Measurements from ENCODE around the gene SLC22A7.

Gene SLC22A7

GRCh38 chr6:43268355-43268700, 29.7 kb upstream of the SLC22A7 start:
- no peak overlapping the region for H3K27ac ChIP-seq (ENCODE audit: low read depth, low read length)
- H3K4me3 ChIP-seq (ENCODE audit: low read depth, low read length), result no peak overlapping the region
- no peaks in the 10 kb centered on the region for H3K36me3 ChIP-seq (ENCODE audit: control insufficient read depth, insufficient read depth, low read length)
- H3K4me1 ChIP-seq (ENCODE audit: control insufficient read depth, insufficient read depth, low read length), result peaks cover 14% of the 10 kb centered on the region
- H3K9ac ChIP-seq (ENCODE audit: low read depth, low read length), result no peak overlapping the region
- no peaks in the 10 kb centered on the region for H3K9me3 ChIP-seq (ENCODE audit: control insufficient read depth, insufficient read depth, low read length)
- peaks cover 53% of the 10 kb centered on the region for H3K27me3 ChIP-seq (ENCODE audit: control insufficient read depth, insufficient read depth, low read length)

DNA sequence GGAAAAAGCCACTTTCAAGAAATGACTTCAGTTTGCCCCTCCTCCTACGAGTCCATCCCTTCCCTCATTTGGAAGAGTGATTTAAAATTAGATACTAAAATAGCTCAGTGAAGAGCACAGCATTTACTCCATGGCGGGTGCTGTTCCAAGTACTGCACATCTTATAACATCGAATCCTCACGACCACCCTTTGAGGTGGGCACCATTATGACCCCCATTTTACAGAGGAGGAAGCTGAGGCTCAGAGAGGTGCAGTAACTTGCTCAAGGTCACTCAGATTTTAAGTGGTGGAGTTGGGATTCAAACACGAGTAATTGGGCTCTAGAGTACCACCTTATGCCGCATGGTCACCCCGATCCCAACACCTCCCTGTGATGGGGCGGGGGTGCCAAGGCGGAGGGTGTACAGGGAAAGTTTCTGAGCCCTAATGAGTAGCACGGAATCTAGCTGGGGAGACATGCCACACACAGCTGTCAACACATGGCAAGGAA, 29.2 kb upstream of the SLC22A7 start:
- H3K9ac ChIP-seq (ENCODE audit: low read depth, low read length), result no peak overlapping the region
- H3K27me3 ChIP-seq (ENCODE audit: control insufficient read depth, insufficient read depth, low read length), result peaks cover 58% of the 10 kb centered on the region
- H3K4me1 ChIP-seq (ENCODE audit: control insufficient read depth, insufficient read depth, low read length), result peaks cover 14% of the 10 kb centered on the region
- H3K9me3 ChIP-seq (ENCODE audit: control insufficient read depth, insufficient read depth, low read length), result no peaks in the 10 kb centered on the region
- H3K4me3 ChIP-seq (ENCODE audit: low read depth, low read length), result no peak overlapping the region
- H3K27ac ChIP-seq (ENCODE audit: low read depth, low read length), result no peak overlapping the region
- H3K36me3 ChIP-seq (ENCODE audit: control insufficient read depth, insufficient read depth, low read length), result no peaks in the 10 kb centered on the region

DNA sequence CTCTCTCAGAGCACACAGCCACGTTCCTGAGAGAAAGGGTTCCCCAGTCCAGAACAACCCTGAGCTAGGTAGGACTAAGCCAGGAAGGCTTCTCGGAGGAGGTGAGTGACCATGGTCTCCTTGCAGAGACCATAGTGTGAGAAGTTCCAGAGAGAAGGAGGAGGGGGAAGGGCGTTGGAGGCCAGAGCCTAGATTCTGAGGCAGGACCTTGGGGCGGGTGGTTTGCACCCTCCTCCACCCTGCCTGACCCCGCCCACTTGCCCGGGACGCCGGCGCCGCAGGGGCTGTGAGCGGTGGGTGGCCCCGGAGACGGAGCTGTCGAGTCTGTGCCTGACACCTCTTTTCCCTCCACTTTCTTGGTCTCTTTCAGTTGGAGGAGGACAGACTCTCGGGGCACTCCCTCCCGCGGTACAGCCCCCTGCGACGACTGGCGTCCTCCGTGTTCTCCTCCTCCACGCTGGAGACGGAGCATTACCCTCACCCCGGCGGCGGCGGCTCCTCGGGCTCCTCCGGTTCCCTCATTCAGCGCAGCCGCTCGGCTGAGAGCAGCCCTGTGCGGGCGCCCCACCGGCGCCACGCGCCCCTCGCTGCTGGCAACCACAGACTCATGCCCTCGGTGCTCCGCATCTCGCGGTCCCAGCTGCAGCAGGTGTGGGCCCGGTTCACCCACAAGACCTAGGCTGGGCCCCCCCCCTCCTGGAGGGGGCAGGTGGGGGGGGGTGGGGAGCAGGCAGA, 28.6 kb upstream of the SLC22A7 start:
- Histone ChIP-seq H3K27ac (ENCODE audit: low read depth, low read length) (no peak overlapping the region), H3K9ac (ENCODE audit: low read depth, low read length) (no peak overlapping the region), H3K27me3 (ENCODE audit: control insufficient read depth, insufficient read depth, low read length) (peaks cover 64% of the 10 kb centered on the region), H3K9me3 (ENCODE audit: control insufficient read depth, insufficient read depth, low read length) (no peaks in the 10 kb centered on the region), H3K36me3 (ENCODE audit: control insufficient read depth, insufficient read depth, low read length) (no peaks in the 10 kb centered on the region), H3K4me3 (ENCODE audit: low read depth, low read length) (peak overlapping the region; percentile 42; the same call in 1 of the 2 replicates), H3K4me1 (ENCODE audit: control insufficient read depth, insufficient read depth, low read length) (peaks cover 14% of the 10 kb centered on the region)

DNA sequence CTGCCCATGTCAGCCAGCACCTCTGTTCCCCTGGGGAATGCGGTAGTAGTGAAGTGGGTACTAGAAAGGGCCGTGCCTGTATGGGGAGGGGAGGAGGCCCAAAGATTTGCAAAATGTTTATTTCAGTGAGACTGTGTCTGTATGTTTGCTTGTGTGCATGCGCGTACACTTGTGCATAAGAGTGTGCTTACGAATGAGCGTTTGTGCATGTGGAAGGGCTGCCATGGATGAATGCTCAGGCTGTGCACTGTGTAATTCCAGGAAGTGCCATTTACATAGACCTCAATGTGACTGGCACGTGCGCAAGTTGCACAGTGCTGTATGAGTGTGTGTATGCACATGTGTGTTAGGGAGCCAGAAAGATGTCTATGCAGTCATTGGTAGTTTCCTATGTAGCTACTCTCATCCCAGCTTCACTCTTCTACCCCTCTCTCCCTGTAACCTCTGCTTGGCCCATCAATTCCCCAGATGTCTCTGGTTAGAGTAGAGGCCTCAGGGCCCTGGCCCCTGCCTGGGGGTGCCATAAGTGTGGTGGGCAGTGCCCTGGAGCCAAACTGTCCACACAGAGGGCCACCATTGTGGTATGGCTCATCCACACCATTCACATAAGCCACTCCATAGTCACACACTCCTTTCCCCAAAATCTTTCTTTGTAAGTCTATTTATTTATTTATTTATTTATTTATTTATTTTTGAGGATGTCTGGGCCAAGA, 26.8 kb upstream of the SLC22A7 start:
- Histone ChIP-seq H3K4me1 (ENCODE audit: control insufficient read depth, insufficient read depth, low read length) (peaks cover 18% of the 10 kb centered on the region), H3K9ac (ENCODE audit: low read depth, low read length) (no peak overlapping the region), H3K27me3 (ENCODE audit: control insufficient read depth, insufficient read depth, low read length) (peaks cover 82% of the 10 kb centered on the region), H3K4me3 (ENCODE audit: low read depth, low read length) (no peak overlapping the region), H3K36me3 (ENCODE audit: control insufficient read depth, insufficient read depth, low read length) (no peaks in the 10 kb centered on the region), H3K9me3 (ENCODE audit: control insufficient read depth, insufficient read depth, low read length) (no peaks in the 10 kb centered on the region), H3K27ac (ENCODE audit: low read depth, low read length) (no peak overlapping the region)

GRCh38 chr6:43271944-43272343, 26.1 kb upstream of the SLC22A7 start:
- no peaks in the 10 kb centered on the region for H3K9me3 ChIP-seq (ENCODE audit: control insufficient read depth, insufficient read depth, low read length)
- H3K27me3 ChIP-seq (ENCODE audit: control insufficient read depth, insufficient read depth, low read length), result peaks cover 89% of the 10 kb centered on the region
- H3K27ac ChIP-seq (ENCODE audit: low read depth, low read length), result no peak overlapping the region
- peaks cover 19% of the 10 kb centered on the region for H3K4me1 ChIP-seq (ENCODE audit: control insufficient read depth, insufficient read depth, low read length)
- no peaks in the 10 kb centered on the region for H3K36me3 ChIP-seq (ENCODE audit: control insufficient read depth, insufficient read depth, low read length)
- no peak overlapping the region for H3K4me3 ChIP-seq (ENCODE audit: low read depth, low read length)
- no peak overlapping the region for H3K9ac ChIP-seq (ENCODE audit: low read depth, low read length)

- Histone ChIP-seq H3K4me3 (ENCODE audit: low read depth, low read length) (no peak overlapping the region), H3K4me1 (ENCODE audit: control insufficient read depth, insufficient read depth, low read length) (peaks cover 15% of the 10 kb centered on the region), H3K9me3 (ENCODE audit: control insufficient read depth, insufficient read depth, low read length) (no peaks in the 10 kb centered on the region), H3K27ac (ENCODE audit: low read depth, low read length) (no peak overlapping the region), H3K27me3 (ENCODE audit: control insufficient read depth, insufficient read depth, low read length) (peaks cover 83% of the 10 kb centered on the region), H3K36me3 (ENCODE audit: control insufficient read depth, insufficient read depth, low read length) (no peaks in the 10 kb centered on the region), H3K9ac (ENCODE audit: low read depth, low read length) (no peak overlapping the region)
These were observed 24.4 kb upstream of the SLC22A7 start for GRCh38 chr6:43273707-43274106.

DNA sequence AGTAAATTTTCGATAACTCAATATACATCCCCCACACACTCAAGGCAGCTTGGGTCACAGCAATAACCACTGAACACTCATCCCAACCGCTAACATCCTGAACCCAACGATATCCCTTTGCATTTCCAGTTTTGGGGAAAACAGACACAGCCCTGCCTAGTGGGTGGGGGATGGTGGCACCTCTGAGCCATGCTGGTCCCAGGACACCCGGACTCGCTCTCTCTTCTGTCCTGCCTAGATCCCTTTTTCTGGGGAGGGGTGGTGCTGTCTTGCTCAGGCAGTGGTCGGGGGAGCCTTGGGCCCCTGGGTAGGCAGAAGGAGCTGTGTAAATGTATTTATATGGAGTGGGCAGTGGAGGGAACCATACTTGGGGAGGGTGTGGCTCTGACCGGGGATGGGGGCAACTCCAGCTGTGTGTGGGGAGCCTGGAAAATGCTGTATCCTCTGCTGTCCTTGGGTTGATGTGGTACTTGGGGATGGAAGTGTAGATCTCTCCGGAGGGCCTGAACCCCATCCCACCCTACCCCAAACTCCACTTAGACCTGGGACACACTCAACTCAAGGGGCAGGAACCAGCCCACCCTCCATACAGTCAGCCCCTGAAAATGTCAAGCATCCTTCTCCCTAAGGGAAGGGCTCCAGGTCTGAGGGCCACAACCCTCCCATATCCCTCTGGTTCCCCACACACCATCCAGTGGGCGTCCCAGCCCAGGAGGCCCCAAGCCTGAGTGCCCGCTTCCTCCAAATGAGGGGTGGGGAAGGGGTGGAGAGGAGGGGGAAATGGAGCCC, 23.7 kb upstream of the SLC22A7 start:
- Histone ChIP-seq H3K4me1 (ENCODE audit: control insufficient read depth, insufficient read depth, low read length) (peaks cover 19% of the 10 kb centered on the region), H3K27me3 (ENCODE audit: control insufficient read depth, insufficient read depth, low read length) (peaks cover 77% of the 10 kb centered on the region), H3K4me3 (ENCODE audit: low read depth, low read length) (peak overlapping the region; percentile 49), H3K9me3 (ENCODE audit: control insufficient read depth, insufficient read depth, low read length) (no peaks in the 10 kb centered on the region), H3K9ac (ENCODE audit: low read depth, low read length) (no peak overlapping the region), H3K27ac (ENCODE audit: low read depth, low read length) (no peak overlapping the region), H3K36me3 (ENCODE audit: control insufficient read depth, insufficient read depth, low read length) (no peaks in the 10 kb centered on the region)

- Histone ChIP-seq H3K4me3 (ENCODE audit: low read depth, low read length) (peak overlapping the region; percentile 49), H3K9me3 (ENCODE audit: control insufficient read depth, insufficient read depth, low read length) (no peaks in the 10 kb centered on the region), H3K36me3 (ENCODE audit: control insufficient read depth, insufficient read depth, low read length) (no peaks in the 10 kb centered on the region), H3K27me3 (ENCODE audit: control insufficient read depth, insufficient read depth, low read length) (peaks cover 76% of the 10 kb centered on the region), H3K9ac (ENCODE audit: low read depth, low read length) (no peak overlapping the region), H3K4me1 (ENCODE audit: control insufficient read depth, insufficient read depth, low read length) (peaks cover 19% of the 10 kb centered on the region), H3K27ac (ENCODE audit: low read depth, low read length) (no peak overlapping the region)
These were observed 23.0 kb upstream of the SLC22A7 start for GRCh38 chr6:43274916-43275597.

DNA sequence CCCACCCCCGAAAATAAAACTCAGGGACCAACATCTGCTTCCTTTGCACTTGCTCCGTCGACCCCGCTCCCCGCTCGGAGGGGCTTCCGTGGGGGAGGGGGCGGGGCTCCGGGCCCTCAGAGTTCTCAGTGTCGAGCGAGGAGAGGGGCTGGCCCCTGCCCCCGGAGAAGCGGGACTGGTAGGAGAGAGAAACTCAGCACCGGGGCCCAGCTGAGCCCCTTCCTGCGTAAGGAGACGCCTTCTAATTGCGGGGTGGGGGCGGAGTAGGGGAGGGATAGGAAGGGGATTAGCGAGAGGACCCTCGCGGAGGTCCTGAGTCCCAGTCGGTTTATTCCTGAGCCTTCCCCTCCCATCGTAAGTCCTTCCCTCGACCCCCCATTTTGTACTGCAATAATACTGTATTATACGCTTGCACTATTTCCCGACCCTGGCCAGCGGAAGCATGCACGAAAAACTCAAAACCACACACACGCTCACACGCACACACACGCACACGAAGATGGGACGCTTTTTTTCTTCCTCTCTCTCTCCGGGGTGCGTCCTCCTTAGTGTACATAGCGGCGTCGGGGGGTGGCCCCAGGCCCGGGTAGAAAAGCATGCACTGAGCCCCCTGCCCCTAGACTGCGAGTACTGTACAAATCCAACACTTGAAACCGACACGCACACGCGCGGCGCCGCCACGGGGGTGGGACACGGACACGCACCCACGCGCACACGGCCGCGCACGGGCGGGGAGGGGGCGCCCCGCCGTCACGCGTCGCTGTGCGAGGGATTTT, 22.1 kb upstream of the SLC22A7 start:
- no peaks in the 10 kb centered on the region for H3K36me3 ChIP-seq (ENCODE audit: control insufficient read depth, insufficient read depth, low read length)
- H3K4me3 ChIP-seq (ENCODE audit: low read depth, low read length), result peak overlapping the region; percentile 49
- H3K9me3 ChIP-seq (ENCODE audit: control insufficient read depth, insufficient read depth, low read length), result no peaks in the 10 kb centered on the region
- H3K27ac ChIP-seq (ENCODE audit: low read depth, low read length), result no peak overlapping the region
- H3K4me1 ChIP-seq (ENCODE audit: control insufficient read depth, insufficient read depth, low read length), result peaks cover 16% of the 10 kb centered on the region
- H3K27me3 ChIP-seq (ENCODE audit: control insufficient read depth, insufficient read depth, low read length), result peaks cover 66% of the 10 kb centered on the region
- H3K9ac ChIP-seq (ENCODE audit: low read depth, low read length), result no peak overlapping the region
